Muscle of back (tissue), 13 donors: Measurements from ENCODE around the gene SELENBP1. TPM values are rescaled to one million over a fixed set of nuclear protein-coding genes. Genes with fewer than 3 reads are reported as not detected.
A peak's percentile ranks its signal among the peaks of the same experiment; 100 is the strongest.
"Not testable (repeated sequence)": the region's sequence is repeated elsewhere in the genome, so short reads cannot be mapped to it uniquely, and the experiment has no call there.

Experiments
- DNase-seq, 3 donors: peaks; one replicate each; pipeline versions ENCODE4 v3.0.0 to v3.0.0-alpha.2; 2013
- long read RNA-seq, 9 donors: transcript quantifications; one replicate each; lab custom pipeline, GENCODE V29; 2026
- polyA plus RNA-seq, 10 donors: library from polyadenylated mRNA; unstranded; fragments of 120-200 nt; gene quantifications; one replicate each; pipeline ENCODE4 v1.2.1, GENCODE V29; 2013; ENCODE audit not compliant: insufficient read length in 10 of 10

SELENBP1 gene
- 10 to 100 TPM; 23.7 to 49.4 (median 34.3) TPM for polyA plus RNA-seq
- long read RNA-seq, donor 1, transcript SELENBP1-201 (12 exons, 1,752 nt), result major isoform, 5 of 6 reads
- long read RNA-seq, donor 1, partial matches to known transcripts, result 0 of 6 reads
- long read RNA-seq, donor 1, other reads (novel, unspliced or antisense), result 0 of 6 reads
- long read RNA-seq, donor 2, transcript SELENBP1-201 (12 exons, 1,752 nt), result major isoform, 7 of 9 reads
- long read RNA-seq, donor 2, partial matches to known transcripts, result 0 of 9 reads
- long read RNA-seq, donor 2, other reads (novel, unspliced or antisense), result 0 of 9 reads
- long read RNA-seq, donor 3, result 0 reads
- long read RNA-seq, donor 4, partial matches to known transcripts, result 0 of 5 reads
- long read RNA-seq, donor 4, other reads (novel, unspliced or antisense), result 0 of 5 reads
- long read RNA-seq, donor 5, transcript SELENBP1-201 (12 exons, 1,752 nt), result major isoform, 8 of 10 reads
- long read RNA-seq, donor 5, partial matches to known transcripts, result 0 of 10 reads
- long read RNA-seq, donor 5, other reads (novel, unspliced or antisense), result 0 of 10 reads
- long read RNA-seq, donor 6, transcript SELENBP1-201 (12 exons, 1,752 nt), result major isoform, 7 of 7 reads
- long read RNA-seq, donor 6, partial matches to known transcripts, result 0 of 7 reads
- long read RNA-seq, donor 6, other reads (novel, unspliced or antisense), result 0 of 7 reads
- long read RNA-seq, donor 7, partial matches to known transcripts, result 0 of 5 reads
- long read RNA-seq, donor 7, other reads (novel, unspliced or antisense), result 0 of 5 reads
- long read RNA-seq, donor 8, partial matches to known transcripts, result 5 of 8 reads
- long read RNA-seq, donor 8, other reads (novel, unspliced or antisense), result 0 of 8 reads
- long read RNA-seq, donor 9, result 0 reads

DNA sequence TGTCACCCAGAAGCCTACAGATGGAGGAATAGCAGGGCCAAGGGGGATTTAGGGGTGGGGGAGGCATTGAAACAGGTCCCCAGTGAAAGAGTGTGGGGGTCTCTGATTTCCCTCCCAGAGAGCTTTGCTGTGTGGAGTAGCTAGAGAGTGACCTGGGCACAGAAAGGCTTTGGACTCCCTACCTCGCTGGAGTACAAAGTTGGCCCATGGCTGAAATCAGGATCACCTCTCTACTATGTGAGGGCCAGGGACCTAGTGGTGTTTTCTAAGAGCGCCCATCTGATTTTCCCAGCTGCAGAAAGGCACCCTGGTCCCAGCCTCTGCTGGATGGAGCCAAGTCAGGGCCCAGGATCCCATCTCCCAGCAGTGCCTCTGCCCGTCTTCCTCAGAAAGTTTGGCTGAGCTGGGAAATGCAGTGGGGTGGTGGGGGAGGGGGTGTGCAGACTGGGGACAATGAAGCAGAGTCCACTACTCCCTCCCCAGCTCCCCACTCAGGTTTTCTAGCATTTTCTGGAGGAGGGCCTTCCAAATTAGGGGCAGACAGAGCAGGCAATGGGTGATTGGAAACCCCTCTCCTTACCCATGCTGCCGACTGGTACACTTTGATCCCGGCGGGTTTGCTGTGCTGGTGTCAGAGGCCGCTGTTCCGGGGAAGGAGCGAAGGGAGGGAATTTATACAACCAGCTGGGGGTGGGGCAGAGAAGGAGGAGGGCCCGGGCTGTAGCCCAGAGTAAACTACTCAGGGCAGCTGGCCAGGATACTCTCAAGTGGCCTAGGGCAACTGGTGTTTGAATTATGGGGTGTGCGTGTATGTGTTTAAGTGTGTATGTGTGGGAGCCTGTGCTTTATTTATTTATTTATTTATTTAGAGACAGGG lies at the start of gene SELENBP1:
SELENBP1 (minus strand) TSS at position 648 of the 877 bp plus-strand sequence; CDS start at position 584, 64 bp downstream.
- peak; percentile 77 to 87 (median 79) for DNase-seq

DNA sequence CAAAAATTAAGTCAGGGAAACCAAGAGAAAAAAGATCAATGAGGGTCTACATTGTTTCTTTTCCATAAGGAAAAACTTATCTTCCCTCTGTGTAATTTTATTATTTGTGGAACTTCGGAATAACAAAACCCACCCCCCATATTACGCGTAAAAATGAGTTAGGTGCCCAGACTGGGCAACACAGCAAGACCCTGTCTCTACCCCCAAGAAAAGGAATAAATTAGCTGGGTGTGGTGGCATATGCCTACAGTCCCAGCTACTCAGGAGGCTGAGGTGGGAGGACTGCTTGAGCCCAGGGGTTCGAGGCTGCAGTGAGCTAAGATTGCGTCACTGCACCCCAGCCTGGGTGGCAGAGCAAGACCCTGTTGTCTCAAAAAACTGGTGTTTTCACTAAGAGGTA lies 47.3 kb upstream of the SELENBP1 start:
- DNase-seq, result no peak

DNA sequence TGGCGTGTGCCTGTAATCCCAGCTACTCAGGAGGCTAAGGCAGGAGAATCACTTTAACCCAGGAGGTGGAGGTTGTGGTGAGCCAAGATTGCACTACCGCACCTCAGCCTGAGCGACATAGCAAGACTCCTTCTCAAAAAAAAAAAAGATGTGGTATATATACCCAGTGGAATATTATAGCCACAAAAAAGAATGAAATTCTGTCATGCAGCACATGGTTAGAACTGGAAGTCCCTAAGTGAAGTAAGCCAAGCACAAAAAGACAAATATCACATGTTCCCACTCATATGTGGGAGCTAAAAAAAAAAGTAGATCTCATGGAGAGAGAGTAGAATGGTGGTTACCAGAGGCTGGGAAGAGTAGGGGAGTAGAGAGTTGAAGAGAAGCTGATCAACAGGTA lies 45.6 kb upstream of the SELENBP1 start:
- DNase-seq, result no peak

DNA sequence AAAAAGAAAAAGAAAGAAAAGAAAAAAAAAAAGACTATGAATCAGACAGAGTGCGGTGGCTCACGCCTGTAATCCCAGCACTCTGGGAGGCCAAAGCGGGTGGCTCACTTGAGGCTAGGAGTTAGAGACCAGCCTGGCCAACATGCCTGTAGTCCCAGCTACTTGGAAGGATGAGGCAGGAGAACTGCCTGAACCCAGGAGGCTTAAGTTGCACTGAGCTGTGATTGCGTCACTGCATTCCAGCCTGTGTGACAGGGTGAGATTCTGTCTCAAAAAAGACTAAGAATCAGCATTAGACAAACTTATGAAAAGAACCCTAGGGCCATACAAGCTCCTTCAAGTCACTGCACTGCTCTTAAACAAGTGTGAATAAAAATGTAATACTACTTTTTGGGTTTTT lies 43.7 kb upstream of the SELENBP1 start:
- no peak for DNase-seq

DNA sequence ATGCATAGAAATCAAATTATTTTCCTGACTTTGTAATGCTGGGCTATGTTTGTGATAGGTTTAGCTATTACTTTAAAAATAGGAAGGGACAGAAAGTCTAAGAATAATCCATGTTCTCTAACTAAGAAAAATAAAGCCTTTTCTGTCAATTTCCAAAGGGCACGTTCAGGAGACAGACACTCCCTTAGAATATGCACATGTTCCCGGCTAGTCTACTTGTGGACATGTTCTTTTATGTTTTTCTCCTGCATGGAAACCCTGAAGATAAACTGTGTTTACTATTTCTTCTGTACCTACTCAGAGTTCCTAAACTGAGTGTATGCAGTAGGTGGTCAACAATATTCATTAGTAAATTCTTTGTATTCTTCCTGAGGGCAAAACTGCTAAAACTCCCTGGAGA lies 39.4 kb upstream of the SELENBP1 start:
- DNase-seq, result no peak

DNA sequence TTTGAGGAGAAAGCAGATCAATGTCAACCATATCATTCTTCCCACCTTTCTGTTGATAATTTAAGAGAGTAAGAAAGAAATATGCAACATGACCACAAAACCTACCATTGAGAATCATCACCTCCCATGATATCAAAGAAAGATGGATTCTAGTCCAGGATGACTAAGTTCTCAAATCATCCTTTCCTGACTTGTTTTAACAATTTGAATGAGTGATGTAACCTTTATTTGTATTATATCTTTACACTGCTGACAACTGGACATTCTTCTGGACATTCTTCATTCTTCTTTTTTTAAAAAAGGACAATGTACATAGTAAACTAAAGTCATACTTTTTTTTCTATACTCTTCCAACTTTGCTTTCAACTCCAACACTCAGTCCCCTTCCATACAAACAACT lies 36.4 kb upstream of the SELENBP1 start:
- DNase-seq, result no peak

DNA sequence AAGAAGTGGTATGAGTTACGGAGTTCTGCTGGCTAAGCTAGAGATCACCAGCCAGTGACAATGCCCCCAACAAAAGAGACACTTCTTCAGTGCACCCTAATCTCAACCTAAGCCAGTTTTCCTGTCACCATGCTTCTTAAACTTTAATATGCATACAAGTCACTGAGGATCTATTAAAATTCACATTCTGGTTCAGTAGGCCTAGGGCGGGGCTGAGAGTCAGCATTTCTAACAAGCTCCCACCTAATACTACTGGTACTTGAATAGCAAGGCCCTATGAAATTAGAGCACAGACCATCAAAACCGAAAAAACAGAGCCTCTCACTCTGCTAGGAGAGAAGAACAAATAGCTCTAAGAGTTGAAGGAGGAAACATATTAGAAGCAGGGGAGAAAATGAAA lies 34.8 kb upstream of the SELENBP1 start:
- no peak for DNase-seq

DNA sequence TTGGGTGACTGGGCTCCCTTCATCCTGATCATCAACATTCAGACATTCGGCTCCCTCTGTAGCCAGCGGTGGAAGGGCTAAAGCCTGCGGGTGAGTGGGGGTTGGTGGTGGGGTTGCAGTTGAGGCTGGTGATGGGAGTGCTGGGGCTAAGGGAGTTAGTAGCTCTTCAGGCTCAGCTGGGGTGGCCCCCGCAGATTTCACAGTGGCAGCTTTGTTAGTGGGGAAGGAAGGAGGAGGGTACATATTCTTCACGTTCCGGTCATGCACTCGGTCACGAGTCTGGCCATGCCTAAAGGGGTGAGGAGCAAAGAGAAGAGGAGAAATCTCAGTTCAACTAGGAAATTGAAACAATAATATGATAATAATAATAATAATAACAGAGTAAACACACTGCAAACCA lies 33.7 kb upstream of the SELENBP1 start:
- DNase-seq, result no peak

DNA sequence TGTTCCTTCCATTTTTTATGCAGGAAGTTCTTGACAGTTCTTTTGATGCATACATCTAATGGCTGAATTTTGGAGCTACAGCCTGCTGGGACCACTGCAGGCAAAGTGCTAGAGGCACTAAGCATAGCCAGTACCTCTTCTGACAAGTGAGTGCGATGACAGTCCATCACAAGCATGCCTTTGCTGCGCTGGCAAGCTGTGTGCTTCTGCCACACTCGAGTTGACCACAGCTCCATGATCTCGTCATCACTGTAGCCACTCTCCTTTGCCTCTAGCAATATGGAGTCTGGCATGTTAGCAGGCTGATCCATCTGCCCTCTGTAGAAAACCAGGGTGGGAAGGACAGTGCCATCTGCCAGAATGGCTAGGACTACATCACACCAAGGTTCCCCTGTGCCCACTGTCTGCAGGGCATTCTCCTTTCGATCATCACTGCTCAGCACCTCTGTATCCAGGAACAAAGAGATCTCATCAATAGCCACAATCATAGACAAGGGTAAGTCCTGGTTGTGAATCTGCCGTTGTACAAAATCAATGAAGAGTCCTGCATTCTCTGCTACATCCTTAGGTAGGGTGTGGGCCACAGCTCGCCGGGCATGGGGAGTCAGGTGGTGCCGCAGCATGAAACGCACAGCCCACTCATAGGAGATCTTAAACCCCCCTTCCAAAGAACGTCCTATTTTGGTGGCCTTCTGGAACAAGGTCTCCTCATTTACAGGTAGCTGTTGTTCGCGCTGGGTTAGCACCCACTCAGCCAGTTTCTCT lies 32.9 kb upstream of the SELENBP1 start:
- no peak for DNase-seq

DNA sequence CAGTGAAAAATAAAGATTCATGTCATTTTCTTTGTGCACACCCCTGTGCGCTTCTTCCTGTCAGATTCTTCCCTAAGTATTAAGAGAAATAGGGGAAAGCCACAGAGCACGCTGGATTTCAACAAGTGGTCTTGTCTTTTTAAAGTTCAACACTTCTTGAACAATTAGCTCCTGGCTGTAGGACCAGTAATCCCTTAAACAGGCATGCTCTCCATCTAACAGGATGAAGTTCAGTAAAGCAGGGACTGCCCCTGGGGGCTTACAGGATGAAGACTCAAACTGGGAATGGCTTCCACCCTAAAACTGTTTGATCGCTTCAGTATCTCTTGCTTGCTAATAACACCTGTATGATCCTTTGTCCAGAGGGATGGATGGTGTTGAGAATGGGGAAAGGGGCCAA lies 31.1 kb upstream of the SELENBP1 start:
- DNase-seq, result no peak

DNA sequence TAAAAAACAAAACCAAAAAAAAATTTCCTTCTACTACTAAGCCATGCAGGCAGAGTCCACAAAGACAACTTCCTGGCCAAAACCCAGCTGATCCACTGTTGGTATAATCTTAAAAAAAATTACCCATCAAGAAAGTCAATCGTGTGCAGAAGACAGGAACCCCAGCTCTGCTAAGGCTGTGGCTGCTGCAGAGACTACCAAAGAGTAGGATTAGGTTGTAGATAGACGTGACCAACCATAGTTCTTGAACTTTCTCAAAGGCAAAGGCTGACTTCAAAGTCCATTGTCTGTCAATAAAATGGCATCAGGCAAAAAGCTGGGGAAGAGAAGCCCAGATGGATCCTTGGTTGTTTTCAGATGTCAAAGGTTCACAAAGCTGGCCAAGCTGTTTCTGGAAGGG lies 30.3 kb upstream of the SELENBP1 start:
- DNase-seq, result no peak

DNA sequence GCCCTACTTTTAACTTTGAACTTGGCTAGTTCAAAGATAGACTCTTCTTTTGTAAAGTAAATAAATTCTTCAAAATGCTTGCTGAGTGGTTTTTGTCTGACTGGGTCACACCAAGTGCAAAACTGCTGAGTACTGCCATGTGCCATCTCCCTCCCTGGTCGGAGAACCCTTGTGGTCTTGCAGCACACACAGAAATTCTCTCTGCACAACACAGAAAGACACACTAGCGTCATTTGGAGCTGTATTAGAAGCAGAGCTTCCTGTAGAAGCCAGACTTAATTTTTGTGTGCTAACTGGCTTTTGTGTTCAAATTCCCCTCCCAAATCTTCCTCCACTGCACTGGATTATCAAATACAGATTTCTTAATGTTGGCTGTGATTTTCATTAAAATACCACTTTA lies 29.4 kb upstream of the SELENBP1 start:
- no peak for DNase-seq

DNA sequence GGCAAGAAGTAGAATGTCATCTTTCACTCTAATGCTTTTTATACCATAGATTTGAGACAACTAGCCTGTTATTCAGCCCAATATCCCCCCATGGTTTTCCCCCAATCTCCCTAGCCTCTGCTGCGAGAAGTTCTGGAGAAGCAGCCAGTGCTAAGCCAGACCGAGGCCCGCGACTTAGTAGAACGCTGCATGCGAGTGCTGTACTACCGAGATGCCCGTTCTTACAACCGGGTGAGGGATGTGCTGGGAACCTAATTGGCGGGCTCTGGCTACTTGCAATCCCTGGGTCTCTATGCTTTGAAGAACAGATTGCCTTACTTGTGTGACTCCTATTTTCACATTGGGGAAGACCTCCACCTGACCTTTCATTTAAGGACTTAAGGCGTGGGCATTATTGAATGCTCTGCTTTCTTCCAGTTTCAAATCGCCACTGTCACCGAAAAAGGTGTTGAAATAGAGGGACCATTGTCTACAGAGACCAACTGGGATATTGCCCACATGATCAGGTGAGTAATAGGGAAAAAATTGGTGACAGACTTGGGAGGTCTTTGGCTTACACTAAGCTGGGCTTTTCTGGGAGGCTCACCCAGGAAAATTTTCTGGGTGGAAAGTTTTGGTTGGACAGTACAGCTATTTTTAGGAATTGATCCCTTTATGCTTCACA lies 28.8 kb upstream of the SELENBP1 start:
- no peak for DNase-seq

DNA sequence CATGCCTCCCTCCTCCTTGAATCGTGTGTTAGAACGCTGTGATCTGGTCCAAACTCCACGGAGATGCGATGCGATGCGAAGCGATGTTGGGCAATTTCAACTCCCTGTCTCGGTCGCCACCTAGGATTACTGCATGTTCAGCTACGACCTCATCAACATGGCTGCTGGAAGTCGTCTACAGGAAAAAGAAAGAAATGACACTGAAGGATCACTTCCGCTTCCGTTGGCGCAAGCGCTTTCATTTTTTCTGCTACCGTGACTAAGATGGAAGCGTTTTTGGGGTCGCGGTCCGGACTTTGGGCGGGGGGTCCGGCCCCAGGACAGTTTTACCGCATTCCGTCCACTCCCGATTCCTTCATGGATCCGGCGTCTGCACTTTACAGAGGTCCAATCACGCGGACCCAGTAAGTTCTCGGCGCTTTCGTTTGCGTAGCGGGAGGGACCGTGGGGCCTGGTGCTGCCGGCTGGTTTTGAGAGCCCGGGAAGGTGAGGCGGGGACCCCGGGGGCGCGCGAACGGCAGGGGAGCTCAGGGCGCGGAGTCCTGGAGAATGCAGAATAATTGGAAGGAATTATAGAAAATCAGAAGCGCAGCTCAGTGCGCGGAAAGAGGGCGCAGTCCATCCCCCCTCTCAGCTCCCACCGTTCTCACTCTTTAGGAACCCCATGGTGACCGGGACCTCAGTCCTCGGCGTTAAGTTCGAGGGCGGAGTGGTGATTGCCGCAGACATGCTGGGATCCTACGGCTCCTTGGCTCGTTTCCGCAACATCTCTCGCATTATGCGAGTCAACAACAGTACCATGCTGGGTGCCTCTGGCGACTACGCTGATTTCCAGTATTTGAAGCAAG lies 27.0 kb upstream of the SELENBP1 start, which contains the start of gene PSMB4:
PSMB4 (plus strand) TSS at position 250 of the 848 bp plus-strand sequence; CDS start at position 265, 15 bp downstream.
- peak; percentile 94 to 98 (median 96) for DNase-seq

DNA sequence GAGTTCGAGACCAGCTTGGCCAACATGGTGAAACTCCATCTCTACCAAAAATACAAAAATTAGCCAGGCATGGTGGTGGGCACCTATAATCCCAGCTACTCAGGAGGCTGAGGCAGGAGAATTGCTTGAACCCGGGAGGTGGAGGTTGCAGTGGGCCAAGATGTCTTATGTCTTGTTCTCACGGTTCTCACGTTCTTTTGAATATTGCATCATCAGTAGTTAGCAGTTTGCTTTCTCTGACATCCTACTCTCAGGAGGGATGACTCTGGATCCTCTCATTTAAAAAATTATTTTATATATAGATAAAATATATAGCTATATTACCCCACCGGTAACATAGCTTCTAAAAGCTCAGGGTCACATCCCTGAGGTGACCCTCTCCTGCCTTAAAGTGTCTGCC lies 23.8 kb upstream of the SELENBP1 start:
- DNase-seq, result not testable (repeated sequence)

DNA sequence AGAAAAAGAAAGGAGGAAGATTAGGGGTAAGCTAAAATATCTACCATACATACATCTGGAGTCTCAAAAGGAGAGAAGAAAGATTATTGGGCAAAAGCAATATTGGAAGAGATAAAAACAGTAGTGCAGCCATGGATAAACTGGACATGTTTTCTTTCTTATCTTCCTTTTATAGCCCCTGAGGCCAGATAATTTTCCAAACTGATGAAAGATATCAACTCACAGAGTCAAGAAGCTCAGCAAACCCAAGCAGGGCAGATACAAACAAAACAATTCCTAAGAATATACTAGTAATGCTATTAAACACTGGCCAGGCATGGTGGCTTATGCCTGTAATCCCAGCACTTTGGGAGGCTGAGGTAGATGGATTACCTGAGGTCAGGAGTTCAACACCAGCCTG lies 21.1 kb upstream of the SELENBP1 start:
- no peak for DNase-seq

DNA sequence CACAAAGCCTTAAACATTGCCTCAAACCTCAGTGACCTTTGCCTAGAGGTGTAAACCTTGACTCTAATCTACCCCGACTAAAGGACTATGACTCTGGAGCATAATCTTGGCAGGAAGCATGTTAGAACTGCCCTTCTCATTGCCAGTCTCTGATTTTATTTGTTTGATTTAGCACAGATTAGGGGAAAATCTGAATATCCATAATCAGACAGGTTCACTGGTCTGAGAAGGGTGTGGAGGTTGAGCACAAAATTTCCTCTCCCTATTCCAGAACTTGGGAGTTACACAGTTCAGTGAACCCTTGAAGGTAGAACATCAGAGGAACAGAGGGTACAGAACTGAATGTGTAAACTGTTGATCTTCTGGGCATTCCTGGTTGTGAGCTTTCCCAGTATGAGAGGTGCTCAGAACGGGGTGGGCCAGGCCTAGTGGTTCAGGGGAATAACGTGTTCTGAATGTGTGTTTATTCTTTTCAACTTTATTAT lies 18.6 kb upstream of the SELENBP1 start:
- DNase-seq, result no peak

DNA sequence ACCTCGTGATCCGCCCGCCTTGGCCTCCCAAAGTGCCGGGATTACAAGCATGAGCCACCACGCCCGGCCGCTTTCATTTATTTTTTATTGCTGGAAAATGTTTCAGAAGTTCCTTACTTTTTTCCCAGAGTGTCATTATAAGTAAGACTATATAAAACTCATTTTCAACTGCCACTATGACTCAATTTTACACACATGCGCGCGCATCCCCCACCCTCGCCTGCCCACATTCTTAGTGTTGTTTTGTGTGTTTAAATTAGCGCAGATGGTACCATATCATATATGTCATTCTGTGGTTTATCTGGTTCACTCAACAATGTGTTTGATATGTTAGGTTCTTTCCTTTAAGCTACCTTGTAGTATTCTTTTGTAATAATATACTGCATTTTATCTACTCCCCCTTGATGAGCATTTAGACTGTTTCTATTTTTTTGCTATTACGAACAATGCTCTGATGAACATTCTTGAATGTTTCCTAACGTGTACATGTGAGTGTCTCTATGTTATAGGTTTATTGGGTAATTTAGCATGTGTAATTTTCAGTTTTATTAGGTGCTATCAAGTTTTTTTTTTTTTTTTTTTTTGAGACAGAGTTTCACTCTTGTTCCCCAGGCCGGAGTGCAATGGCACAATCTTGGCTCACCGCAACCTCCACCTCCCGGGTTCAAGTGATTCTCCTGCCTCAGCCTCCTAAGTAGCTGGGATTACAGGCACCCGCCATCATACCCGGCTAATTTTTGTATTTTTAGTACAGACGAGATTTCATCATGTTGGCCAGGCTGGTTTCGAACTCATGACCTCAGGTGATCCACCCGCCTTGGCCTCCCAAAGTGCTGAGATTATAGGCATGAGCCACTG lies 17.9 kb upstream of the SELENBP1 start:
- not testable (repeated sequence) for DNase-seq
